ENCODE data around the gene RPL15. TPM values are rescaled to one million over a fixed set of nuclear protein-coding genes. Genes with fewer than 3 reads are reported as not detected.
A peak's percentile ranks its signal among the peaks of the same experiment; 100 is the strongest.

RPL15 gene
- total and polyA plus RNA-seq, 2 of the 13 experiments (the other 11 are each of a cell fraction or from before 2014, with no cell fraction given), result 1,297 to 3,693 TPM

GRCh38 chr3:23934253-23934652 is 17.3 kb downstream of the RPL15 start:
- POLR2A ChIA-PET, result no interaction called here
- ATAC-seq (no peak), DNase-seq (ENCODE audit: low spot score) (no peak), FAIRE-seq (no peak)
- H3K4me2 ChIP-seq (ENCODE audit: low read depth, low read length), result no peak overlapping the region
- peak; percentile 81 for TF ChIP-seq ATF7 (IDR thresholded peaks at IDR 0.05)
- no peak for TF ChIP-seq ATF7 (CRISPR knock-in tag; IDR thresholded peaks at IDR 0.05)
- TF ChIP-seq, protein P1, sequence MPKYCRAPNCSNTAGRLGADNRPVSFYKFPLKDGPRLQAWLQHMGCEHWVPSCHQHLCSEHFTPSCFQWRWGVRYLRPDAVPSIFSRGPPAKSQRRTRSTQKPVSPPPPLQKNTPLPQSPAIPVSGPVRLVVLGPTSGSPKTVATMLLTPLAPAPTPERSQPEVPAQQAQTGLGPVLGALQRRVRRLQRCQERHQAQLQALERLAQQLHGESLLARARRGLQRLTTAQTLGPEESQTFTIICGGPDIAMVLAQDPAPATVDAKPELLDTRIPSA (CRISPR knock-in tag; IDR thresholded peaks at IDR 0.05; ENCODE audit: borderline replicate concordance), result no peak
- no peak overlapping the region for H3K27ac ChIP-seq (ENCODE audit: extremely low read length, insufficient read depth, low read length)
- CTCF ChIA-PET (ENCODE audit: low intra/inter-chr PET ratio, low total read pairs), result no interaction called here
- 13% methylated on average over 4 of the region's 4 CpGs for WGBS (ENCODE audit: low lambda C conversion rate)
- H2AFZ ChIP-seq (ENCODE audit: low read length), result no peak overlapping the region
- no peaks in the 10 kb centered on the region for H3K4me1 ChIP-seq (ENCODE audit: insufficient read depth, low read length)
- H4K20me1 ChIP-seq (ENCODE audit: insufficient read depth, low read length), result no peaks in the 10 kb centered on the region
- H3K9ac ChIP-seq (ENCODE audit: insufficient read depth, low read depth, low read length), result no peak overlapping the region
- intact Hi-C loops (cut with micrococcal nuclease; ENCODE audit: unreplicated experiment) (no loop called here), in situ Hi-C loops (cut with HindIII; ENCODE audit: extremely low pct_ligation_motif_present, low pct_unique_long_range_greater_than_20kb) (no loop called here)
- H3K27me3 ChIP-seq (ENCODE audit: control insufficient read depth in 1 of 2, insufficient read depth in 2 of 2, low read length in 2 of 2), result peaks cover 0 to 5% of the 10 kb centered on the region in 2 experiments; a peak in 2 of 5 replicates
- no peak overlapping the region for H3K4me3 ChIP-seq (replicated peaks in 1 of 3; ENCODE audit: insufficient read depth in 1 of 3, low read depth in 2 of 3, low read length in 3 of 3)
- H3K36me3 ChIP-seq (replicated peaks in 1 of 2; ENCODE audit: control insufficient read depth in 1 of 2, insufficient read depth in 2 of 2, low read length in 2 of 2), result no peaks in the 10 kb centered on the region
- no peaks in the 10 kb centered on the region for H3K9me3 ChIP-seq (ENCODE audit: low read length)
- H3K79me2 ChIP-seq (ENCODE audit: insufficient read depth, low read length), result no peaks in the 10 kb centered on the region
- no TSS peak for BruUV-seq (replicated peaks)

GRCh38 chr3:23937296-23937695 is 20.4 kb downstream of the RPL15 start:
- no peak for FAIRE-seq
- Histone ChIP-seq H3K36me3 (replicated peaks in 1 of 2; ENCODE audit: control insufficient read depth in 1 of 2, insufficient read depth in 2 of 2, low read length in 2 of 2) (no peaks in the 10 kb centered on the region), H3K4me3 (replicated peaks in 1 of 3; ENCODE audit: insufficient read depth in 1 of 3, low read depth in 2 of 3, low read length in 3 of 3) (no peak overlapping the region), H3K9ac (ENCODE audit: insufficient read depth, low read depth, low read length) (no peak overlapping the region), H2AFZ (ENCODE audit: low read length) (no peak overlapping the region), H3K4me1 (ENCODE audit: insufficient read depth, low read length) (no peaks in the 10 kb centered on the region), H3K79me2 (ENCODE audit: insufficient read depth, low read length) (no peaks in the 10 kb centered on the region), H4K20me1 (ENCODE audit: insufficient read depth, low read length) (no peaks in the 10 kb centered on the region), H3K27ac (ENCODE audit: extremely low read length, insufficient read depth, low read length) (no peak overlapping the region), H3K4me2 (ENCODE audit: low read depth, low read length) (no peak overlapping the region), H3K27me3 (ENCODE audit: control insufficient read depth in 1 of 2, insufficient read depth in 2 of 2, low read length in 2 of 2) (peaks cover 0 to 9% of the 10 kb centered on the region in 2 experiments; a peak in 2 of 5 replicates), H3K9me3 (ENCODE audit: low read length) (no peaks in the 10 kb centered on the region)
- 40% methylated on average over 1 of the region's 1 CpG for WGBS (ENCODE audit: low lambda C conversion rate)
- intact Hi-C loops (cut with micrococcal nuclease; ENCODE audit: unreplicated experiment) (no loop called here), in situ Hi-C loops (cut with HindIII; ENCODE audit: extremely low pct_ligation_motif_present, low pct_unique_long_range_greater_than_20kb) (no loop called here)
- ChIA-PET CTCF (ENCODE audit: low intra/inter-chr PET ratio, low total read pairs) (no interaction called here), POLR2A (no interaction called here)
- no peak for DNase-seq (ENCODE audit: low spot score)
- peak; percentile 74 to 82 for TF ChIP-seq MAFK (conservative IDR thresholded peaks at IDR 0.05 in 1 of 2, IDR thresholded peaks at IDR 0.05 in 1 of 2; ENCODE audit: low read length in 2 of 2)
- TF ChIP-seq MAFF (IDR thresholded peaks at IDR 0.05; ENCODE audit: low read depth, low read length), result peak; percentile 78
- no peak for TF ChIP-seq ZNF407 (CRISPR knock-in tag; IDR thresholded peaks at IDR 0.05; ENCODE audit: not compliant biosample characterization)
- no TSS peak for BruUV-seq (replicated peaks)
- no peak for ATAC-seq
